ENCODE results near the gene LRRC59.

The LRRC59 gene

GRCh38 chr17:50397111-50397918, at the start of gene LRRC59:
TSS of gene LRRC59 (minus strand) at chr17:50397523. CDS start at chr17:50397317, 206 bp downstream.
- H3K27ac Mint-ChIP-seq, result no peak within 1 kb of the TSS
- peak within 1 kb of the TSS; percentile 94 for H3K4me3 Mint-ChIP-seq
- TF ChIP-seq, protein P1, sequence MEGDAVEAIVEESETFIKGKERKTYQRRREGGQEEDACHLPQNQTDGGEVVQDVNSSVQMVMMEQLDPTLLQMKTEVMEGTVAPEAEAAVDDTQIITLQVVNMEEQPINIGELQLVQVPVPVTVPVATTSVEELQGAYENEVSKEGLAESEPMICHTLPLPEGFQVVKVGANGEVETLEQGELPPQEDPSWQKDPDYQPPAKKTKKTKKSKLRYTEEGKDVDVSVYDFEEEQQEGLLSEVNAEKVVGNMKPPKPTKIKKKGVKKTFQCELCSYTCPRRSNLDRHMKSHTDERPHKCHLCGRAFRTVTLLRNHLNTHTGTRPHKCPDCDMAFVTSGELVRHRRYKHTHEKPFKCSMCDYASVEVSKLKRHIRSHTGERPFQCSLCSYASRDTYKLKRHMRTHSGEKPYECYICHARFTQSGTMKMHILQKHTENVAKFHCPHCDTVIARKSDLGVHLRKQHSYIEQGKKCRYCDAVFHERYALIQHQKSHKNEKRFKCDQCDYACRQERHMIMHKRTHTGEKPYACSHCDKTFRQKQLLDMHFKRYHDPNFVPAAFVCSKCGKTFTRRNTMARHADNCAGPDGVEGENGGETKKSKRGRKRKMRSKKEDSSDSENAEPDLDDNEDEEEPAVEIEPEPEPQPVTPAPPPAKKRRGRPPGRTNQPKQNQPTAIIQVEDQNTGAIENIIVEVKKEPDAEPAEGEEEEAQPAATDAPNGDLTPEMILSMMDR (IDR thresholded peaks at IDR 0.05), result peak; percentile 98
- H3K4me1 Mint-ChIP-seq, result peaks cover 20% of the 10 kb centered on the region
- peaks cover 20% of the 10 kb centered on the region for H3K9me3 Mint-ChIP-seq
- H3K27me3 Mint-ChIP-seq (ENCODE audit: low read depth, poor library complexity), result no peaks in the 10 kb centered on the region
- DNase-seq, result peak; percentile 93
- H3K36me3 Mint-ChIP-seq (ENCODE audit: low read depth), result peaks cover 24% of the 10 kb centered on the region

DNA sequence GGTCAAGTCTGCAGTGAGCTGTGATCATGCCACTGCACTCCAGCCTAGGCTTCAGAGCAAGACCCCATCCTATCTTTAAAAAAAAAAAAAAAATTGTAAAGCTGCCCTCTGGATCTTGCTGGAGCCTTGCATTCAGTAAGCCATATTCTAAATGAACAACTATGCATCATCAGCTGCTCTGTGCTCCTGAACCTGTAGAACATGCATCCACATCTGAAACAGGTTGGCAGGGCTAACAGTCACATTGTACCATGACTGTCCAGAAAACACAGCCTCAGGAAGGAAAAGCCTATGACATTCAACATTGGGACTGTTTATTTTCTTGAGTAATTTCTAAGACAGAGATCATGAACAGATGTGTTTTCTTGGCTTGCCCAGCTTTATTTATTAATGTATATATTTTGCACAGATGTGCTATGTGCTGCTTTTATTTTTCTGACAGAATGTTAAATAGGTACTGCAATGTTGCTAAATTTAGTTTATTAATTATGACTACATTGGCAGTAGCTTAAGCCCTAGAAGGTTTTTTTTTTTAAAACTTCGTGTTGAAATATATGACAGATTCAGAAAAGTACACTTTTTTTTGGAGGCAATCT, 48.5 kb upstream of the LRRC59 start:
- Mint-ChIP-seq H3K27ac (no peak overlapping the region), H3K4me1 (peaks cover 20% of the 10 kb centered on the region), H3K36me3 (ENCODE audit: low read depth) (peaks cover 5% of the 10 kb centered on the region), H3K4me3 (no peak overlapping the region), H3K27me3 (ENCODE audit: low read depth, poor library complexity) (peaks cover 6% of the 10 kb centered on the region), H3K9me3 (no peaks in the 10 kb centered on the region)
- TF ChIP-seq, protein P1 (IDR thresholded peaks at IDR 0.05), result no peak
- no peak for DNase-seq

DNA sequence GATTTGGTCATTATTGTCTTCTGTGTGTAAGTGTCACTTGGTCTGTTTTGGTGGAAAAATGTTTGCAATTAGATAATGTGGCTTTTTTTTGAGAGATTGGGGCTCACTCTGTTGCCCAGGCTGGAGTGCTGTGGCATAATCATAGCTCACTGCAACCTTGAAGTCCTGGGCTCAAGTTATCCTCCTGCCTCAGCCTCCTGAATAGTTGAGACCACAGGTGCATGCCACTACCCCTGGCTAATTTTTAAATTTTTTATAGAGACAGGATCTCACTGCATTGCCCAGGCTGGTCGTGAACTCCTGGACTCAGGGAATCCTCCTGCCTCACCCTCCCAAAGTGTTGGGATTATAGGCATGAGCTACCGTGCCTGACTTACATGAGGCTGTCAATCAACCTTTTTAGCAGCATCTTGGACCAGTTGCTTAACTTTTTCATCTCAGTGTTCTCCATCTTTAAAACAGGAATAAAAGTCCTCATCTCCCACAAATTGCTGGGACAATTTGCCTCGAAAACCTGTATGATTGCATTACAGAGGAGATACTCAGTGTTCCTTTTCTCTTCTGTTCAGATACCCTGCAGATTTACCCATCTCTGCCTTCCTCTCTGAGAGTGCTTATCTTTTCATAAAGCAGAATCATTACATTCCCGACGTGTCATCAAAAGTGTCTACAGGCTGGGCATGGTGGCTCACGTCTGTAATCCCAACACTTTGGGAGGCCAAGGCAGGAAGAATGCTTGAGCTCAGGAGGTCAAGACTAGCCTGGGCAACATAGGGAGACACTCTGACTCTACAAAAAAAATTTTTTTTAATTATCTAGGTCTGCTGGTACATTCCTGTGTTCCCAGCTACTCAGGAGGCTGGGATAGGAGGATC, 47.8 kb upstream of the LRRC59 start:
- Mint-ChIP-seq H3K9me3 (no peaks in the 10 kb centered on the region), H3K4me3 (no peak overlapping the region), H3K27me3 (ENCODE audit: low read depth, poor library complexity) (peaks cover 6% of the 10 kb centered on the region), H3K4me1 (peaks cover 20% of the 10 kb centered on the region), H3K36me3 (ENCODE audit: low read depth) (no peaks in the 10 kb centered on the region), H3K27ac (peak overlapping the region; percentile 69)
- no peak for DNase-seq
- TF ChIP-seq, protein P1 (IDR thresholded peaks at IDR 0.05), result no peak

- Mint-ChIP-seq H3K9me3 (no peaks in the 10 kb centered on the region), H3K4me3 (no peak overlapping the region), H3K27ac (no peak overlapping the region), H3K4me1 (peaks cover 20% of the 10 kb centered on the region), H3K36me3 (ENCODE audit: low read depth) (no peaks in the 10 kb centered on the region), H3K27me3 (ENCODE audit: low read depth, poor library complexity) (peaks cover 6% of the 10 kb centered on the region)
- TF ChIP-seq, protein P1 (IDR thresholded peaks at IDR 0.05), result no peak
- no peak for DNase-seq
These were observed 46.2 kb upstream of the LRRC59 start for GRCh38 chr17:50443505-50443974.

DNA sequence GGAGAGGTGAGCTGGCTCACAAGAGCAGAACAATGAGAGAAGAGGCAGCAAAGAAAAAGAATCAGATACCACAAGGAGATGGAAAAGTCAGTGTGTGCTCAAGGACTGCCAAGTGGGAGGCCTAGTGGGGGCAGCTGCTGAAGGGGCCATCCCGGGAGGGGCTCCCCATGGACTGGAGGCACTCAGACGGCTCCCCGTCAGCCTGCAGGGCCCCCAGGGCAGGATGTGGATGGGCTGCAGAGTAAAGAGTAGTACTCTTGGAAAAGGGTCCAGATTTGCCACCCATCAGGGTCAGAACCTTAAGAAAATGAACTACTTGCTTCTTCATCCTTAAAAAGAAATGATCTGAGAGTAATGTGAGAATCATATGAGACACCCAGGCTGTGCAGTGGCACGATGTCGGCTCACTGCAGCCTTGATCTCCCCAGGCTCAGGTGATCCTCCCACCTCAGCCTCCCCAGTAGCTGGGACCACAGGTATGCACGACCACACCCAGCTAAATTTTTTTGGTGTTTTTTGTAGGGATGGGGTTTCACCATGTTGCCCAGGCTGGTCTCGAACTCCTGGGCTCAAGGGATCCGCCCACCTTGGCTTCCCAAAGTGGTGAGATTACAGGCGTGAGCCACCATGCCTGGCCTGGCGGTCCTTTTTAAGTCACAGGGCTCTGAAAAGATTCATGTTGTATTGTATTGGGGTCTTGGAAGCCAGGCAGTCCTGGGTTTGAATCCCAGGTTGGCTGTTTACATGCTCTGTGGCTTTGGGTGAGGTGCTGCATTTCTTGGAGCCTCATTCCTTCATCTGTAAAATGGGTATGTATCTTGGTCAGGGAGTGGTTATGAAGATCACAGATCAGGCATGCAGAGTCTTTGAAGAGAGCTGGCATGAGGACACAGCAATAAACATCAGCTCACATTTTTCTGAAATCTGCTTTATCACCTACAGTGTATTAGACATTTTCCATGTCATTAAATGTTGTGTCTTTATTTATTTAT, 43.8 kb upstream of the LRRC59 start:
- Mint-ChIP-seq H3K4me1 (peaks cover 20% of the 10 kb centered on the region), H3K27ac (peak overlapping the region; percentile 60), H3K36me3 (ENCODE audit: low read depth) (peaks cover 4% of the 10 kb centered on the region), H3K9me3 (no peaks in the 10 kb centered on the region), H3K4me3 (no peak overlapping the region), H3K27me3 (ENCODE audit: low read depth, poor library complexity) (peaks cover under 1% of the 10 kb centered on the region)
- TF ChIP-seq, protein P1 (IDR thresholded peaks at IDR 0.05), result no peak
- no peak for DNase-seq

Measured in nephron progenitor cell (in vitro differentiated cells).